Endothelial cell (in vitro differentiated cells): ENCODE data around the gene HACD1. TPM values are rescaled to one million over a fixed set of nuclear protein-coding genes. Genes with fewer than 3 reads are reported as not detected.

Experiments
- DNase-seq: peaks from one replicate; pipeline ENCODE4 v3.0.0; 2021; ENCODE audit warnings: low spot score
- H3K27ac Mint-ChIP-seq: one replicate; pipeline ENCODE4 v1.8.0; 2021; ENCODE audit warnings: mixed read lengths, inconsistent platforms; ENCODE audit not compliant: unreplicated experiment
- H3K27me3 Mint-ChIP-seq: one replicate; pipeline ENCODE4 v1.8.0; 2021; ENCODE audit warnings: mild to moderate bottlenecking, moderate library complexity, mixed read lengths, inconsistent platforms; ENCODE audit not compliant: unreplicated experiment
- H3K36me3 Mint-ChIP-seq: one replicate; pipeline ENCODE4 v1.8.0; 2021; ENCODE audit warnings: mild to moderate bottlenecking, low read depth, mixed read lengths, inconsistent platforms; ENCODE audit not compliant: unreplicated experiment
- H3K4me1 Mint-ChIP-seq: one replicate; pipeline ENCODE4 v1.8.0; 2021; ENCODE audit warnings: mild to moderate bottlenecking, mixed read lengths, inconsistent platforms; ENCODE audit not compliant: unreplicated experiment
- H3K4me3 Mint-ChIP-seq: one replicate; pipeline ENCODE4 v1.8.0; 2021; ENCODE audit warnings: mild to moderate bottlenecking, mixed read lengths, inconsistent platforms; ENCODE audit not compliant: unreplicated experiment
- H3K9me3 Mint-ChIP-seq: one replicate; pipeline ENCODE4 v1.8.0; 2021; ENCODE audit warnings: mixed read lengths, inconsistent platforms; ENCODE audit not compliant: unreplicated experiment
- total RNA-seq: library from RNA; stranded (reverse); fragmentation: NEBNext Ultra II Directional; extraction: Animal tissue kit (Norgen Biotek cat#: 25700); gene quantifications from one replicate; pipeline ENCODE4 v1.2.1, GENCODE V29; 2021; ENCODE audit not compliant: unreplicated experiment
- TF ChIP-seq, protein P1 (sequence below): fragments of 200-600 bp; sonication (generic); IDR thresholded peaks from one replicate; pipeline ENCODE4 v1.5.0; 2021; ENCODE audit warnings: antibody characterized with exemption; ENCODE audit not compliant: unreplicated experiment

The HACD1 gene
- total RNA-seq, 1 donor from 2014 or later = 17.9 TPM

DNA sequence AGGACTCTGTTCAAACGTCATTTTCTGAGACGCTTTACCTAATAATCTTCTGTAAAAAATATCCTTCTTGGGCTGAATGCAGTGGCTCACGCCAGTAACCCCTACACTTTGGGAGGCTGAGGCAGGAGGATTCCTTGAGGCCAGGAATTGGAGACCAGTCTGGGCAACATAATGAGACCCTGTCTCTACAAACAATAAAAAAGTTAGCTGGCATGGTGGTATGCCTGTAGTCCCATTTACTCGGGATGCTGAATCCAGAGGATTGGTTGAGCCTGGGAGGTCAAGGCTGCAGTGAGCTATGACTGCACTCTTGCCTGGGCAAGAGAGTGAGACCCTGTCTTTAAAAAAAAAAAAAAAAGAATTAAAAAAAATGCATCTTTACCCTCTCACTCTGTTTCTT lies 31.9 kb upstream of the HACD1 start:
- no peak for DNase-seq
- TF ChIP-seq, protein P1, sequence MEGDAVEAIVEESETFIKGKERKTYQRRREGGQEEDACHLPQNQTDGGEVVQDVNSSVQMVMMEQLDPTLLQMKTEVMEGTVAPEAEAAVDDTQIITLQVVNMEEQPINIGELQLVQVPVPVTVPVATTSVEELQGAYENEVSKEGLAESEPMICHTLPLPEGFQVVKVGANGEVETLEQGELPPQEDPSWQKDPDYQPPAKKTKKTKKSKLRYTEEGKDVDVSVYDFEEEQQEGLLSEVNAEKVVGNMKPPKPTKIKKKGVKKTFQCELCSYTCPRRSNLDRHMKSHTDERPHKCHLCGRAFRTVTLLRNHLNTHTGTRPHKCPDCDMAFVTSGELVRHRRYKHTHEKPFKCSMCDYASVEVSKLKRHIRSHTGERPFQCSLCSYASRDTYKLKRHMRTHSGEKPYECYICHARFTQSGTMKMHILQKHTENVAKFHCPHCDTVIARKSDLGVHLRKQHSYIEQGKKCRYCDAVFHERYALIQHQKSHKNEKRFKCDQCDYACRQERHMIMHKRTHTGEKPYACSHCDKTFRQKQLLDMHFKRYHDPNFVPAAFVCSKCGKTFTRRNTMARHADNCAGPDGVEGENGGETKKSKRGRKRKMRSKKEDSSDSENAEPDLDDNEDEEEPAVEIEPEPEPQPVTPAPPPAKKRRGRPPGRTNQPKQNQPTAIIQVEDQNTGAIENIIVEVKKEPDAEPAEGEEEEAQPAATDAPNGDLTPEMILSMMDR = no peak
- H3K27ac Mint-ChIP-seq = peak overlapping the region; percentile 22
- H3K4me3 Mint-ChIP-seq = no peak overlapping the region
- H3K27me3 Mint-ChIP-seq = no peaks in the 10 kb centered on the region
- peaks cover 8% of the 10 kb centered on the region for H3K36me3 Mint-ChIP-seq
- no peaks in the 10 kb centered on the region for H3K9me3 Mint-ChIP-seq
- peaks cover 25% of the 10 kb centered on the region for H3K4me1 Mint-ChIP-seq

DNA sequence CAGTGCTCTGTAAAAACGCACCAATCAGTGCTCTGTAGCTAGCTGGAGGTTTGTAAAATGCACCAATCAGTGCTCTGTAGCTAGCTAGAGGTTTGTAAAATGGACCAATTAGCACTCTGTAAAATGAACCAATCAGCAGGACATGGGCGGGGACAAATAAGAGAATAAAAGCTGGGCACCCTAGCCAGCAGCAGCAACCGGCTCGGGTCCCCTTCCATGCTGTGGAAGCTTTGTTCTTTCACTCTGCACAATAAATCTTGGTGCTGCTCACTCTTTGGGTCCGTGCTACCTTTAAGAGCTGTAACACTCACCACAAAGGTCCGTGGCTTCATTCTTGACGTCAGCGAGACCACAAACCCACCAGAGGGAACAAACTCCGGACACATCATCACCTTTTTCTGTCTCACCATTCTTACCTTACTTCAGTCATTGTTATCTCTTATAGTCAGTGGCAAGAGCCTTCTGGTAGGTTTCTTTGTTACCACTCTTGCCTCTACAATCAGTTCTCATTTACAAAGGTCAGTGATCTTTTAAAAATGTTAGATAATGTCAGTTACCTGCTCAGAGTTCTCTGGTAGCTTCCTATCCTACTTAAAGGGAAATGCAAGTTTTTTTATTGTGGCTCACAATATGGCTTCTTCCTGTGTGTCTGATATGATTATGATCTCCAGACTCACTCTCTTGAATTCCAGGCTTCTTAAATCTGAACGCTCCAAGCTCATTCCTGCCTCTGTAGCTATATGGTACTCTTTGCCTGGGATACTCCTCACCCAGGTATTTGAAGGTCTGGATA lies 31.3 kb upstream of the HACD1 start:
- Mint-ChIP-seq H3K4me3 (no peak overlapping the region), H3K36me3 (peaks cover 2% of the 10 kb centered on the region), H3K9me3 (no peaks in the 10 kb centered on the region), H3K27ac (no peak overlapping the region), H3K27me3 (no peaks in the 10 kb centered on the region), H3K4me1 (peaks cover 29% of the 10 kb centered on the region)
- no peak for DNase-seq
- TF ChIP-seq, protein P1 = no peak

DNA sequence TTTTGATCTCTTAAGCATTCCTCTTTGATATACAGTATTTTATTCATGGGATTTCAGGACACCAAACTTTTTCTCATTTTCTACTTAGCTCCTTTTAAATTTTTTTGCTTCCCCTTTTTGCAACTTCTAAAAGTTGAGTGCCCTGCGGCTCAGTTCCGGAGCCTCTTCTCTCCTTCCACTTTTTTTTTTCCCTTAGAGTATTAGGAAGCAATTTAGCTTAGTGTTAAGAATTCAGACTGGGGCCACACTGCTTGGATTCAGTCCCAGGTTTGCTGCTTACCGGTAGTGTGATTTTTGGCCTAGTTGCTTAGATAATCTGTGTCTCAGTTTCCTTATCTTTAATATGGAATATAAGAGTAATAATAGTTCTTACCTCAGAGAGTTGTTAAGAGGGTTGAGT lies 30.2 kb upstream of the HACD1 start:
- Mint-ChIP-seq H3K9me3 (no peaks in the 10 kb centered on the region), H3K36me3 (no peaks in the 10 kb centered on the region), H3K27me3 (no peaks in the 10 kb centered on the region), H3K4me1 (peaks cover 30% of the 10 kb centered on the region), H3K4me3 (no peak overlapping the region), H3K27ac (no peak overlapping the region)
- TF ChIP-seq, protein P1 = no peak
- no peak for DNase-seq

DNA sequence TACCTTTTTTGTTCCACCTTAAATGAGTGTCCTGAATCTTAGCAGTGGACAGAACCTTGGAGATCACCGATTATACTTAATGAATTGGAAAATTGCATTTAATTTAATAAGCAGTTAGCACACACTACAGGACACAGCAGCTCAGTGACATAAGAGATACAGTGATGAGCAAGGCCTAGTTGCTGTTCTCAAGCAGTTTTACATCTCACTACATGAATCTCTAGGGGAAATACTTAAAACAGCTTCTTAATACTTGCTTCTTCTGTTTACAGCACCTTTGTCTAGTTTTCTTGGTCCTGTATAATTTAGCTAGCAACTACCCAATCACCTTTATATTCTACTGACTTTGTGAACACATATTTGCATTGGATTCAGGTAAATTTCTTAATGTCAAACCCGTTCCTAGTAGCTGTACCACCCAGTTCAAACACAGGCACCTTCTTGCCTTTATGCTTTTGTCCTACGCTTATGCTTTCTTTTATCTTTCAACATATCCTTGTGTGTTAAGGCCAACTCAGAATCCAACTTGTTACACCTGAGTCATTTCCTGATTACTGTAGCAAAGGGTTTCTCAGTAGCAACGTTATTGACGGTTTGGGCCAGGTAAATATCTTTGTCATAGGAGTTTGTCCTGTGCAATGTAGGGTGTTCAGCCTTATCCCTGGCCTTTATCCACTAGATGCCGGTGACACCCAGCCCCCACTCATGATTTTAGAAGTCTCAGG lies 28.6 kb upstream of the HACD1 start:
- Mint-ChIP-seq H3K27ac (peak overlapping the region; percentile 72), H3K4me3 (no peak overlapping the region), H3K9me3 (no peaks in the 10 kb centered on the region), H3K36me3 (no peaks in the 10 kb centered on the region), H3K27me3 (no peaks in the 10 kb centered on the region), H3K4me1 (peaks cover 30% of the 10 kb centered on the region)
- no peak for DNase-seq
- TF ChIP-seq, protein P1 = no peak

DNA sequence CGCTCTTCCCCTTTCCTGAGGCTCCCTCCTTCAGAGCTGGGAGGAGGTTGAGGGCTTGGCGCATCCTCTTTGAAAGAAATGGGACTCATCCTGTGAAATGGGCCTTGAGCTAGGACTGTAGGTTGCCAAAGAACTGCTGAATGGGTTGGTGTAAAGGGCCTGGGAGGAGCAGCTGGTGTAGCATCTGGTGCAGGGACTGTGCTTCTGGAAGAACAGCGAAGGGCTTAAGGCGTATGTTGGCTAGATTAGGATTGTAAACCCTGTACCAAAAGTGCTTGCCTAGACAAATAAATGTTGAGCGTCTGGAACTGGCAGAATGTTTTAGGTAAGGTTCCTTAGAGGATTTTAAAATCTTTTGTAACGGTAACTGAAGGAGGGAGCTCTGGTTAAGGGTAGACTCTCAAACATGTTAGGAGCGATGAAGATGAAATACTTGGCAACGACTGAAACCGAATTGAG lies 27.3 kb upstream of the HACD1 start:
- H3K27ac Mint-ChIP-seq = peak overlapping the region; percentile 99
- no peaks in the 10 kb centered on the region for H3K9me3 Mint-ChIP-seq
- peaks cover 26% of the 10 kb centered on the region for H3K4me1 Mint-ChIP-seq
- H3K4me3 Mint-ChIP-seq = peak overlapping the region; percentile 96
- no peak for DNase-seq
- H3K27me3 Mint-ChIP-seq = no peaks in the 10 kb centered on the region
- no peaks in the 10 kb centered on the region for H3K36me3 Mint-ChIP-seq
- TF ChIP-seq, protein P1 = no peak
